Measurements from ENCODE around the gene CNOT2. TPM values are rescaled to one million over a fixed set of nuclear protein-coding genes. Genes with fewer than 3 reads are reported as not detected.

Gene CNOT2
- total RNA-seq, 2 experiments from 2014 or later = 93.3 to 95.3 TPM

- Mint-ChIP-seq H3K27me3 (no peaks in the 10 kb centered on the region), H3K4me1 (peaks cover 5% of the 10 kb centered on the region), H3K36me3 (peaks cover 33% of the 10 kb centered on the region), H3K4me3 (no peak overlapping the region), H3K27ac (no peak overlapping the region), H3K9me3 (no peaks in the 10 kb centered on the region)
- ATAC-seq (ENCODE audit: low read depth) = no peak
- POLR2A ChIA-PET = no interaction called here
- no peak for DNase-seq
These were observed 89.0 kb downstream of the CNOT2 start for GRCh38 chr12:70332236-70332635.

GRCh38 chr12:70334742-70335141, 91.5 kb downstream of the CNOT2 start:
- POLR2A ChIA-PET = no interaction called here
- Mint-ChIP-seq H3K4me3 (no peak overlapping the region), H3K27ac (no peak overlapping the region), H3K9me3 (no peaks in the 10 kb centered on the region), H3K27me3 (no peaks in the 10 kb centered on the region), H3K36me3 (peaks cover 31% of the 10 kb centered on the region), H3K4me1 (peaks cover 4% of the 10 kb centered on the region)
- DNase-seq = no peak
- no peak for ATAC-seq (ENCODE audit: low read depth)

GRCh38 chr12:70338531-70338930, 95.3 kb downstream of the CNOT2 start:
- Mint-ChIP-seq H3K4me1 (no peaks in the 10 kb centered on the region), H3K4me3 (no peak overlapping the region), H3K9me3 (no peaks in the 10 kb centered on the region), H3K36me3 (peaks cover 33% of the 10 kb centered on the region), H3K27ac (no peak overlapping the region), H3K27me3 (no peaks in the 10 kb centered on the region)
- ATAC-seq (ENCODE audit: low read depth) (no peak), DNase-seq (no peak)
- POLR2A ChIA-PET = no interaction called here

GRCh38 chr12:70351076-70351475, 107.8 kb downstream of the CNOT2 start:
- Mint-ChIP-seq H3K4me1 (no peaks in the 10 kb centered on the region), H3K36me3 (peaks cover 20% of the 10 kb centered on the region), H3K9me3 (no peaks in the 10 kb centered on the region), H3K27ac (no peak overlapping the region), H3K4me3 (no peak overlapping the region), H3K27me3 (no peaks in the 10 kb centered on the region)
- ATAC-seq (ENCODE audit: low read depth) = no peak
- POLR2A ChIA-PET = no interaction called here
- DNase-seq = no peak

- H3K4me3 Mint-ChIP-seq = no peak overlapping the region
- DNase-seq (no peak), ATAC-seq (ENCODE audit: low read depth) (no peak)
- POLR2A ChIA-PET = no interaction called here
- peaks cover 18% of the 10 kb centered on the region for H3K36me3 Mint-ChIP-seq
- no peak overlapping the region for H3K27ac Mint-ChIP-seq
- H3K9me3 Mint-ChIP-seq = no peaks in the 10 kb centered on the region
- H3K27me3 Mint-ChIP-seq = no peaks in the 10 kb centered on the region
- H3K4me1 Mint-ChIP-seq = no peaks in the 10 kb centered on the region
These were observed 110.8 kb downstream of the CNOT2 start for GRCh38 chr12:70353780-70354660.

- Mint-ChIP-seq H3K4me3 (no peak overlapping the region), H3K27me3 (no peaks in the 10 kb centered on the region), H3K4me1 (no peaks in the 10 kb centered on the region), H3K36me3 (peaks cover 15% of the 10 kb centered on the region), H3K9me3 (no peaks in the 10 kb centered on the region), H3K27ac (no peak overlapping the region)
- POLR2A ChIA-PET = no interaction called here
- ATAC-seq (ENCODE audit: low read depth) (no peak), DNase-seq (no peak)
These were observed 111.6 kb downstream of the CNOT2 start for GRCh38 chr12:70354787-70355186.

GRCh38 chr12:70355972-70356371, 112.7 kb downstream of the CNOT2 start:
- no peak for DNase-seq
- Mint-ChIP-seq H3K9me3 (no peaks in the 10 kb centered on the region), H3K27ac (no peak overlapping the region), H3K4me1 (no peaks in the 10 kb centered on the region), H3K36me3 (peaks cover 15% of the 10 kb centered on the region), H3K27me3 (no peaks in the 10 kb centered on the region), H3K4me3 (no peak overlapping the region)
- POLR2A ChIA-PET = no interaction called here
- no peak for ATAC-seq (ENCODE audit: low read depth)

- Mint-ChIP-seq H3K4me3 (no peak overlapping the region), H3K4me1 (no peaks in the 10 kb centered on the region), H3K9me3 (no peaks in the 10 kb centered on the region), H3K27me3 (peaks cover 16% of the 10 kb centered on the region), H3K27ac (no peak overlapping the region), H3K36me3 (peaks cover 4% of the 10 kb centered on the region)
- POLR2A ChIA-PET = no interaction called here
- DNase-seq (no peak), ATAC-seq (ENCODE audit: low read depth) (no peak)
These were observed 116.4 kb downstream of the CNOT2 start for GRCh38 chr12:70359458-70360197.

GRCh38 chr12:70360218-70360617, 117.0 kb downstream of the CNOT2 start:
- POLR2A ChIA-PET = no interaction called here
- DNase-seq = no peak
- peaks cover 22% of the 10 kb centered on the region for H3K27me3 Mint-ChIP-seq
- peaks cover 4% of the 10 kb centered on the region for H3K4me1 Mint-ChIP-seq
- no peak for ATAC-seq (ENCODE audit: low read depth)
- no peak overlapping the region for H3K27ac Mint-ChIP-seq
- H3K9me3 Mint-ChIP-seq = no peaks in the 10 kb centered on the region
- H3K4me3 Mint-ChIP-seq = no peak overlapping the region
- H3K36me3 Mint-ChIP-seq = no peaks in the 10 kb centered on the region

- Mint-ChIP-seq H3K27ac (no peak overlapping the region), H3K9me3 (no peaks in the 10 kb centered on the region), H3K4me1 (peaks cover 10% of the 10 kb centered on the region), H3K36me3 (no peaks in the 10 kb centered on the region), H3K27me3 (peaks cover 41% of the 10 kb centered on the region), H3K4me3 (peak overlapping the region; percentile 75)
- no peak for ATAC-seq (ENCODE audit: low read depth)
- DNase-seq = no peak
- POLR2A ChIA-PET = interaction anchor here (2.0 kb wide), 1 partner anchor 122 kb away, joined by 9 read pairs; the partner anchor contains the start of gene CNOT2
These were observed 121.6 kb downstream of the CNOT2 start for GRCh38 chr12:70364695-70365397.

GRCh38 chr12:70365398-70365647, 122.1 kb downstream of the CNOT2 start:
- Mint-ChIP-seq H3K9me3 (no peaks in the 10 kb centered on the region), H3K4me1 (peaks cover 10% of the 10 kb centered on the region), H3K27ac (no peak overlapping the region), H3K36me3 (no peaks in the 10 kb centered on the region), H3K4me3 (peak overlapping the region; percentile 75), H3K27me3 (peaks cover 41% of the 10 kb centered on the region)
- POLR2A ChIA-PET = interaction anchor here (2.0 kb wide), 1 partner anchor 122 kb away, joined by 9 read pairs; the partner anchor contains the start of gene CNOT2
- ATAC-seq (ENCODE audit: low read depth) (no peak), DNase-seq (no peak)

- Mint-ChIP-seq H3K36me3 (no peaks in the 10 kb centered on the region), H3K27ac (peak within 1 kb of the TSS; percentile 70), H3K4me3 (peak within 1 kb of the TSS; percentile 83), H3K4me1 (peaks cover 10% of the 10 kb centered on the region), H3K27me3 (peaks cover 41% of the 10 kb centered on the region), H3K9me3 (no peaks in the 10 kb centered on the region)
- POLR2A ChIA-PET = interaction anchor here (1.2 to 2.0 kb wide), 2 partner anchors 51 to 123 kb away, joined by 3 to 9 read pairs; partner anchors contain the start of gene CNOT2
- peak; percentile 82 for DNase-seq
- ATAC-seq (ENCODE audit: low read depth) = peak; percentile 79
These were observed 122.7 kb downstream of the CNOT2 start, which contains the start of gene KCNMB4 for GRCh38 chr12:70365648-70366518. KCNMB4 (plus strand) TSS chr12:70366290; CDS start chr12:70366735, 445 bp downstream.
